ENCODE results near the gene RNF224.
A peak's percentile ranks its signal among the peaks of the same experiment; 100 is the strongest.
"Not testable (repeated sequence)": the region's sequence is repeated elsewhere in the genome, so short reads cannot be mapped to it uniquely, and the experiment has no call there.

The RNF224 gene

GRCh38 chr9:137228968-137229896 is 1.9 kb downstream of the RNF224 start:
- DNase-seq: no peak

- DNase-seq: no peak
Measured at GRCh38 chr9:137229903-137230704, 2.8 kb downstream of the RNF224 start.

GRCh38 chr9:137230705-137231371 is 3.5 kb downstream of the RNF224 start, which contains the start of gene SLC34A3:
Gene SLC34A3 (plus strand): TSS chr9:137230901. CDS start chr9:137231703, 802 bp downstream.
- no peak for DNase-seq

- DNase-seq: no peak
Measured at GRCh38 chr9:137231372-137232039, 4.2 kb downstream of the RNF224 start.

- DNase-seq: no peak
Measured at GRCh38 chr9:137232101-137232500, 4.8 kb downstream of the RNF224 start.

GRCh38 chr9:137232510-137232909 is 5.2 kb downstream of the RNF224 start:
- no peak for DNase-seq

GRCh38 chr9:137233143-137233980 is 6.1 kb downstream of the RNF224 start:
- no peak for DNase-seq

- no peak for DNase-seq
Measured at GRCh38 chr9:137234055-137234697, 6.9 kb downstream of the RNF224 start.

- no peak for DNase-seq
Measured at GRCh38 chr9:137234758-137235423, 7.6 kb downstream of the RNF224 start.

GRCh38 chr9:137235424-137236237 is 8.3 kb downstream of the RNF224 start:
- DNase-seq: no peak

GRCh38 chr9:137236238-137236935 is 9.1 kb downstream of the RNF224 start:
- DNase-seq: peak; percentile 93

GRCh38 chr9:137236936-137237421 is 9.7 kb downstream of the RNF224 start:
- DNase-seq: no peak

GRCh38 chr9:137237759-137238726 is 10.7 kb downstream of the RNF224 start:
- DNase-seq: no peak

GRCh38 chr9:137239541-137240200 is 12.4 kb downstream of the RNF224 start:
- DNase-seq: not testable (repeated sequence)

GRCh38 chr9:137240318-137240840 is 13.1 kb downstream of the RNF224 start:
- peak; percentile 76 for DNase-seq

GRCh38 chr9:137240841-137241489 is 13.7 kb downstream of the RNF224 start, which contains the start of gene TUBB4B:
Gene TUBB4B (plus strand): TSS chr9:137241287. CDS start chr9:137241361, 74 bp downstream.
- DNase-seq: peak; percentile 100
